GM19351 (cell line): Measurements from ENCODE around the gene GNAI3.

Experiments
- ATAC-seq: cut with Tn5 transposase; IDR thresholded peaks from one replicate; pipeline ENCODE4 v1.9.1; 2021; ENCODE audit warnings: mild to moderate bottlenecking, moderate library complexity; ENCODE audit not compliant: unreplicated experiment

The GNAI3 gene

DNA sequence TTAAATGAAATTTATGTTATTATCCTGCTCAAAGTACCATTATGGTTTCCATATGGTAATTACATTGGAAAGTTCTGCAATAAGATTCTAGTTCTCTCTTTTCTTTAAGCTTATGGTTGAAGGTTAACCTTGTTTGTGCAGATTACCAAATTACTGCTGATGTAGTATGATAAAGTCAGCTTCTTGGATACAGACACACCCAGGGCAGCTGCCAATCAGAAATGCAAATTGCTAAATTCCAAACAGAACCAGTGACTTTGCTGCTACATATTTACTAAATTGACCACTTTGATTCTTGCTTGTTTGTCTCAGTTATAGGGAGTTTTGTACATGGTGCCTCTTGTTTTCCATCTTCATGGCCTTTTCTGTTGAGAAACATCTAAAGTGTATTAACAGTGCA lies 44.5 kb downstream of the GNAI3 start:
- no peak for ATAC-seq

GRCh38 chr1:109595531-109595930 lies 47.1 kb downstream of the GNAI3 start:
- ATAC-seq, result no peak

GRCh38 chr1:109598156-109598555 lies 49.7 kb downstream of the GNAI3 start:
- ATAC-seq, result no peak

- ATAC-seq, result no peak
Observed at GRCh38 chr1:109598655-109599054, 50.2 kb downstream of the GNAI3 start.

- no peak for ATAC-seq
Observed at GRCh38 chr1:109603229-109603628, 54.8 kb downstream of the GNAI3 start.

DNA sequence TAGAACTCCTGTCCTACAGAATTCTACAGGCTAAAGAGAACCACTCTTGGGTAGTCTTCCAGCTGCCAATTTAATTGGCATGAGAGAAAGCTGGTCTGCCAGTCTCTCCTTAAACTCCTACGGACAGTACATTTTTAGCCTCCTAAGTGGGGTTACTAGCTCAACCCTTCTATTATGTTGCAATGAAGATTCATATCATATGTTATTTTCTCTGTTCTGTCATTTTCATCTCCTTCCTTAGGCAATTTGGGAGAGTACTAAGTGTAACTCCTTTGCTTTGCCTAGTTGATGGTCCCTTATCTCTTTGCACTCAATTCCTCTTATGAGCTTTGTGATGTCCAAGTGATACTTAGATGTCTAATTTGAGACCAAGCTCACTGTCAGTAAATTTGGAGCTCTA lies 57.0 kb downstream of the GNAI3 start:
- ATAC-seq, result no peak

- no peak for ATAC-seq
Observed at GRCh38 chr1:109609881-109610280, 61.5 kb downstream of the GNAI3 start.

- ATAC-seq, result no peak
Observed at GRCh38 chr1:109610609-109611307, 62.3 kb downstream of the GNAI3 start.

- ATAC-seq, result no peak
Observed at GRCh38 chr1:109611308-109611990, 63.0 kb downstream of the GNAI3 start.

GRCh38 chr1:109613361-109614147 lies 65.1 kb downstream of the GNAI3 start:
- ATAC-seq, result no peak

DNA sequence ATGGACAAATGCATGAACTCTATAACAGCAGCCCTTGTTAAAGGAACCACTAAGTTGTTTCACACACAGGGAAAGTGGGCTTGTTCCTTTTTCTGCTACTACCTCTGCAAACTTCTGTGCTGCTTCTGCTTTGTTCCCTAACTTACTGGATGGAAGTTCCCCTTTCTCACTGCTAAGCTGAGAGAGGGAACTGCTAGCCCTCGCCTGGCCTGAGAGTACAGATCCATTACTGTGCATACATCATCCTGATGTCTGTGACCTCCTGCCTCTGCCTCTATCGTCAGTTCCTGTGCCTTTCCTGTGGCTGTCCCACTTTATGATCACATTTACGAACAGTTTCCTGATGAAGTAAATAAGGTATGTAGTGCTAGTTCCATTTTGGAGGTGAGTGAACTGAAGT lies 67.5 kb downstream of the GNAI3 start:
- ATAC-seq, result no peak

DNA sequence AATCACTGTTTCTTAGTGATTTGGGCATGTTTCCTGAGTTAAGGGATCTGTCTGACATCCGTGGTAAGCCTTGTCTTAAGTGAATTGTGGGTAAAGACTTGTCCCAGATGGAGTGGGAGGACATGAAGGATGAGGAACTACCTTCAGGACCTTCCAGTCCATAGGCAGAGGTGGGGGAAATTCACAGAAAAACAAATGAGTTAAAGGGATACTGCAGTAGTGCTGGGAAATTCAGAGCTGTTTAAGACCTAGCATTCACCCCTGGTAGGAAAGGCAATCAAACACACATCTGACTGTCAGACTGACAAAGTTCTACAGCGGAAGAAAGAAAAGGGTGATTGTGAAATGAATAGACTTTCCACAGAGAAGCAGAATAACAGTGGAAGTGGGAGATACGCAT lies 68.0 kb downstream of the GNAI3 start:
- ATAC-seq, result no peak

DNA sequence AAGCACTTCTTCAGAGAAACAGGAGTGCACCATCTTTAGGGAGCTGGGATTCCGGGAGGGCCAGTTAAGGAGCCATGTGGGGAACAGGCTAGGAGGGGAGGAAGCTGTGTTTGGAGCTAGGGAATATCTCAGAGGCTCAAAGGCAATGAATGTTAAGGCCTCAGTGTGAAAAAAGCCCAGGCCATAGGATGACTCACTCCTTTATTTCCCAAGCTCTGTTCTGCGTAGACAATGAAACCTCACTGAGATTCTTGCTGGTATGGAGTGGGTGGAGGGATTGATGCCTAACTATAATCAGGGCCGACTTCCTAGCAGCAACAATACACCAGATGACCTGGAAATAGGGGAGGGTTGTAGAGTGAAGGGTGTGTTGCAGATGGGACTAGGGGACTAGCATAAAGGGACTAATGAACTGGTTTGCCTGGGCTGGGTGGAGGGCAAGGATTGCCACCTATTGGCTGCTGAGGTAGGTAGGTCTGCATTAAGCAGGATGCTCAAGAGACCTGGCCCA lies 68.9 kb downstream of the GNAI3 start:
- no peak for ATAC-seq

DNA sequence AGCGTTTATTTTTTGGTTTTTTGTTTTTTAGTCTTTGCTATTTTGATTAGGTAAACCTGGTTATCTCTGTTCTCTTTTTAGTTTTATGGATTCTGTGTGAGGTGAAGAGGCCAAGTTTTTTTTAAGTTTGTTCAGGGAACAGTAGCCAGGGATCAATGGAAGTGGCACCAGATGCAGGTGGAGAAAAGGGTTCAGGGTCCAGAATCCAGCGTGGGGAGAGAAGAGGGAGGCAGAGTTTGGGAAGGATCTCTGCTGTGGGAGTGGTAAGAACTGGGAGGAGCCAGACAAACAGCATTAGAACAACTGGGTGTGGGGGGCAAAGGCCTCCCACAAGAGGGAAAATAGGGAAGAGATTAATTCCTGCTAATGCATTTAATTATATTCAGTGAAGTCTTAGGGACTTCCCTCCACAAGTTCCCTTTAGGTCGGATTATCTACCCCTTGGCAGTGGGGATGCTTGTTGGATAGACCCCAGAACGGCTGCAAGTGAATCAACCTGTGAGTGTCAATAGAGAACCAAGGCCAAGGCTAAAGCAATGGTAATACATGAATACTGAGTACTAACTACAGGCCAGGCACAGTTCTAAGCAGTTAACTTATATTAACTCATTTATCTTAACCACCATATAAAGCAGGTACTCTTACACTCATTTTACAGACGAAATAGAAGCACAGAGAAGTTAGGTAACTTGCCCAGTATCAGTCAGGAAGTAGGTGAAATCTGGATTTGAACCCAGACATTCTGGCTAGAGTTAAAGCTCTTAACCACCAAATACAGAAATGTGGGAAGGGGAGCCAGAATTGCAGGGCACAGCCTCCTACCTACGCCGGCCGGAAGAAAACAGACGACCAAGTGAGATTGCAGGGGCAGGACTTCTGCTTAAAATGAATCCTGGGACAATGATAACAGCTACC lies 70.5 kb downstream of the GNAI3 start:
- no peak for ATAC-seq

DNA sequence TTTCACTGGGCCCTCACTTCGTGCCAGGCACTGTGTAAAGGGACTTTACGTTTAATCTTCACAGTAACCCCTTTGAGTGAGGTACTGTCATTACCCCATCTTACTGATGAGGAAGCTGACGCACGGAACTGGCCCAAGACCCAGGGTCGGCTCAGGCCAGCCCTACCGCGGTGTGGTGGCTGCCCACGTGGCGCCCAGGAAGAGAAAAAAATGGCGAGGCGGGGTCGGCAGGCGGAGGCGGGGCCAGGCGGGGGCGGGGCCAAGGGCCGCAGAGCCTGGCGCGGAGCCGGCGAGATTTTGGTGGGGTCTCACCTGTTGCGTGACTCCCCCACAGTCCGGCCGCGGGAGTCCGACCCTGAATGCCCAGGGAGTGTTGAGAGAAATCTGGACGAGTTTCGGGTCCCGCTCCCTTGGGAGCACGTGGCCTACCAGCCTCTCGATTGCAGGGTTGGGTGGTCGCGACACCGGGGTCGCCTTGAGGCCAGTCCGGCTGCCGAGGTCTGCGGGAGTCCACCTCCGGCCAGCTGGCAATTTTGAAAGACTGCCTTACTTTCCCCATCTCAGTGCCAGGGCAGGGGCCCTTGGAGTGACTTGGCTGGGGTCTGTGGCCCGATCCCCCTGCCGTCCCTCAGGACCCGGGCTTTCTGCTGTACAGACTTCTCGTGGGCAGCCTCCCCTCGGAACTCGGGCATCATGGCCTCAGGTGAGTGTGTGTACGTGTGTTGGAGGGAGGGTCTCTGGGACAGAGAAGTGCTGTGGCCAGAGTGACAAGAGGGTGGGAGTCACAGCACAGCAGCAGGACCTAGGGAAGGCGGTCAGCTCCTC lies 71.4 kb downstream of the GNAI3 start, which contains the start of the genes AMPD2 and GNAT2:
Gene AMPD2 (plus strand): TSS at position 262 of the 825 bp plus-strand sequence. CDS start 1,339 bp downstream, outside the sequence.
Gene GNAT2 (minus strand): TSS at position 41 of the 825 bp plus-strand sequence. CDS start 6,746 bp downstream, outside the sequence.
- peak; percentile 53 for ATAC-seq

GRCh38 chr1:109620401-109620791 lies 72.0 kb downstream of the GNAI3 start:
- ATAC-seq, result no peak

DNA sequence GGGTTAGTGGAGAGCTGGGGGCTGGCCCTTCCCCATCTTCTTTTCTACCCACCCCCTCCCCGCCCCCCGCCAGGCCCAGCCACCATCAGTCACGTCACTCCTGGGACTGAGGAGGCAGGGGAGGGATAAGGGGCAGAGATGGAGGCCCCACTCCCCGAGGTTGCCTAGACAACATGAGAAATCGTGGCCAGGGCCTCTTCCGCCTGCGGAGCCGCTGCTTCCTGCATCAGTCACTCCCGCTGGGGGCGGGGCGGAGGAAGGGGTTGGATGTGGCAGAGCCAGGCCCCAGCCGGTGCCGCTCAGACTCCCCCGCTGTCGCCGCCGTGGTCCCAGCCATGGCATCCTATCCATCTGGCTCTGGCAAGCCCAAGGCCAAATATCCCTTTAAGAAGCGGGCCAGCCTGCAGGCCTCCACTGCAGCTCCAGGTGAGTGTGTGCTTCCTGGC lies 72.4 kb downstream of the GNAI3 start:
- peak; percentile 78 for ATAC-seq

GRCh38 chr1:109621379-109622136 lies 73.1 kb downstream of the GNAI3 start:
- no peak for ATAC-seq
